HuH-7.5 (cell line): ENCODE measurements around the gene FBXW7.
"Not testable (repeated sequence)": the region's sequence is repeated elsewhere in the genome, so short reads cannot be mapped to it uniquely, and the experiment has no call there.

Experiments
- DNase-seq: peaks from one replicate; pipeline ENCODE4 v3.0.0; 2011; ENCODE audit warnings: low spot score

The FBXW7 gene

GRCh38 chr4:152535903-152536544 is at the start of gene FBXW7:
FBXW7 (minus strand) TSS chr4:152536092; CDS start chr4:152411803, 124,289 bp downstream.
- DNase-seq: peak; percentile 93

- DNase-seq: no peak
Observed at GRCh38 chr4:152585023-152585441, 49.1 kb upstream of the FBXW7 start.

- DNase-seq: peak; percentile 15
Observed at GRCh38 chr4:152581536-152582160, 45.8 kb upstream of the FBXW7 start.

- no peak for DNase-seq
Observed at GRCh38 chr4:152579916-152580315, 44.0 kb upstream of the FBXW7 start.

GRCh38 chr4:152579107-152579764 is 43.3 kb upstream of the FBXW7 start:
- no peak for DNase-seq

GRCh38 chr4:152578670-152579069 is 42.8 kb upstream of the FBXW7 start:
- no peak for DNase-seq

- DNase-seq: no peak
Observed at GRCh38 chr4:152577708-152578396, 42.0 kb upstream of the FBXW7 start.

- no peak for DNase-seq
Observed at GRCh38 chr4:152575533-152575932, 39.6 kb upstream of the FBXW7 start.

- no peak for DNase-seq
Observed at GRCh38 chr4:152573861-152574260, 38.0 kb upstream of the FBXW7 start.

- no peak for DNase-seq
Observed at GRCh38 chr4:152572417-152573086, 36.7 kb upstream of the FBXW7 start.

GRCh38 chr4:152571770-152572169 is 35.9 kb upstream of the FBXW7 start:
- DNase-seq: no peak

GRCh38 chr4:152571296-152571695 is 35.4 kb upstream of the FBXW7 start:
- DNase-seq: no peak

- DNase-seq: no peak
Observed at GRCh38 chr4:152565333-152565732, 29.4 kb upstream of the FBXW7 start.

GRCh38 chr4:152564336-152564735 is 28.4 kb upstream of the FBXW7 start:
- DNase-seq: no peak

GRCh38 chr4:152563209-152563608 is 27.3 kb upstream of the FBXW7 start:
- DNase-seq: no peak

GRCh38 chr4:152559641-152560040 is 23.7 kb upstream of the FBXW7 start:
- DNase-seq: no peak

- no peak for DNase-seq
Observed at GRCh38 chr4:152558396-152558795, 22.5 kb upstream of the FBXW7 start.

- no peak for DNase-seq
Observed at GRCh38 chr4:152556834-152557233, 20.9 kb upstream of the FBXW7 start.

- no peak for DNase-seq
Observed at GRCh38 chr4:152556283-152556682, 20.4 kb upstream of the FBXW7 start.

- DNase-seq: no peak
Observed at GRCh38 chr4:152554742-152555141, 18.9 kb upstream of the FBXW7 start.

- not testable (repeated sequence) for DNase-seq
Observed at GRCh38 chr4:152550687-152551086, 14.8 kb upstream of the FBXW7 start.

- no peak for DNase-seq
Observed at GRCh38 chr4:152545088-152545487, 9.2 kb upstream of the FBXW7 start.
